Retinal pigment epithelial cell (primary cell): ENCODE results near the gene TATDN3.
"Not testable (repeated sequence)": the region's sequence is repeated elsewhere in the genome, so short reads cannot be mapped to it uniquely, and the experiment has no call there.

Source experiments
- DNase-seq: peaks from one replicate; pipeline ENCODE4 v3.0.0-alpha.2; 2010; ENCODE audit warnings: low read depth
- H3K4me3 ChIP-seq: 2 replicates; pipeline ENCODE4 v1.5.1; 2011; ENCODE audit warnings: mild to moderate bottlenecking, low read length, control low read depth, moderate library complexity
- CTCF ChIP-seq: conservative IDR thresholded peaks from 2 replicates; pipeline ENCODE4 v1.5.1; 2011; ENCODE audit warnings: low read depth, low read length, control low read depth, inconsistent platforms

TATDN3 gene

GRCh38 chr1:212827171-212827776 is 35.6 kb downstream of the TATDN3 start:
- DNase-seq: no peak
- H3K4me3 ChIP-seq: no peak overlapping the region
- TF ChIP-seq CTCF: no peak

GRCh38 chr1:212827831-212828278 is 36.2 kb downstream of the TATDN3 start:
- DNase-seq: no peak
- H3K4me3 ChIP-seq: no peak overlapping the region
- no peak for TF ChIP-seq CTCF

GRCh38 chr1:212828395-212828794 is 36.7 kb downstream of the TATDN3 start:
- no peak overlapping the region for H3K4me3 ChIP-seq
- TF ChIP-seq CTCF: no peak
- no peak for DNase-seq

- H3K4me3 ChIP-seq, DNase-seq: not testable (repeated sequence)
These were observed 41.8 kb downstream of the TATDN3 start for GRCh38 chr1:212833211-212834207.

GRCh38 chr1:212838145-212838544 is 46.5 kb downstream of the TATDN3 start:
- no peak for DNase-seq
- H3K4me3 ChIP-seq: no peak overlapping the region
- no peak for TF ChIP-seq CTCF

GRCh38 chr1:212844521-212844920 is 52.8 kb downstream of the TATDN3 start:
- H3K4me3 ChIP-seq: not testable (repeated sequence)

GRCh38 chr1:212847549-212847948 is 55.9 kb downstream of the TATDN3 start, which contains the start of gene SPATA45:
TSS of gene SPATA45 (minus strand) at chr1:212847649. CDS start at chr1:212836149, 11,500 bp downstream.
- no peak within 1 kb of the TSS for H3K4me3 ChIP-seq
- TF ChIP-seq CTCF: no peak
- no peak for DNase-seq

More at GRCh38 chr1:212844521-212844920, 52.8 kb downstream of the TATDN3 start:
- DNase-seq: not testable (repeated sequence)
